A549 (cell line): Measurements from ENCODE around the gene ATP5F1D.

Experiments used
- CBX2 ChIP-seq: fragments of 200-600 bp; sonication (generic); IDR thresholded peaks from 2 replicates; pipeline ENCODE4 v1.6.1; 2016; ENCODE audit warnings: low read depth, mild to moderate bottlenecking, borderline replicate concordance
- CHD2 ChIP-seq: fragments of 150-350 bp; IDR thresholded peaks from 2 replicates; pipeline ENCODE4 v1.6.1; 2014; ENCODE audit warnings: low read length; ENCODE audit not compliant: partially characterized antibody
- CTCF ChIP-seq: fragments of >200 bp; sonication (Bioruptor Twin); formaldehyde crosslinking; IDR thresholded peaks from 3 replicates; pipeline ENCODE4 v1.5.1; 2016
- EHMT2 ChIP-seq: fragments of 200-600 bp; sonication (generic); IDR thresholded peaks from 2 replicates; pipeline ENCODE4 v1.6.1; 2016; ENCODE audit warnings: antibody characterized with exemption, low read depth, mild to moderate bottlenecking, moderate library complexity
- EP300 ChIP-seq, 2 experiments: fragments of >200 bp; sonication (Bioruptor Twin); formaldehyde crosslinking; IDR thresholded peaks; 2 replicates in 1 of 2; 3 replicates in 1 of 2; pipeline ENCODE4 v1.6.1; 2016 to 2017
- ESRRA ChIP-seq: fragments of 150-350 bp; IDR thresholded peaks from 2 replicates; pipeline ENCODE4 v1.6.1; 2014; ENCODE audit warnings: mild to moderate bottlenecking, low read length, borderline replicate concordance
- KDM1A ChIP-seq: fragments of 200-600 bp; sonication (generic); IDR thresholded peaks from 2 replicates; pipeline ENCODE4 v1.6.1; 2016; ENCODE audit warnings: low read depth, mild to moderate bottlenecking
- NPAS2 ChIP-seq: fragments of 250-450 bp; sonication (Bioruptor Pico); IDR thresholded peaks from 2 replicates; pipeline ENCODE4 v1.8.0; 2022; ENCODE audit warnings: mild to moderate bottlenecking, moderate library complexity, borderline replicate concordance
- POLR2A ChIP-seq: IDR thresholded peaks from 2 replicates; pipeline ENCODE4 v1.6.1; 2012; ENCODE audit warnings: mild to moderate bottlenecking, low read length
- USF2 ChIP-seq: fragments of 450-650 bp; IDR thresholded peaks from 2 replicates; pipeline ENCODE4 v1.6.1; 2014; ENCODE audit warnings: antibody characterized with exemption

- TF ChIP-seq POLR2A = no peak
- no peak for TF ChIP-seq ESRRA
- no peak for TF ChIP-seq KDM1A
- no peak for TF ChIP-seq CTCF
- no peak for TF ChIP-seq EP300 (IDR thresholded peaks at IDR 0.05)
- TF ChIP-seq NPAS2 = no peak
- no peak for TF ChIP-seq CBX2
- no peak for TF ChIP-seq USF2
- no peak for TF ChIP-seq EHMT2
- TF ChIP-seq CHD2 = no peak
These were observed 24.2 kb upstream of the ATP5F1D start for GRCh38 chr19:1217366-1217765.
